HG02840 (cell line): ENCODE data around the gene MTX1.
"Not testable (repeated sequence)": the region's sequence is repeated elsewhere in the genome, so short reads cannot be mapped to it uniquely, and the experiment has no call there.

Experiments used
- ATAC-seq: cut with Tn5 transposase; IDR thresholded peaks from one replicate; pipeline ENCODE4 v1.9.1; 2021; ENCODE audit warnings: mild to moderate bottlenecking, moderate library complexity, moderate number of reproducible peaks; ENCODE audit not compliant: unreplicated experiment, low FRiP score

Gene MTX1

GRCh38 chr1:155206891-155207805 is 1.3 kb upstream of the MTX1 start:
- no peak for ATAC-seq

- no peak for ATAC-seq
Observed at GRCh38 chr1:155207806-155208540, 522 bp upstream of the MTX1 start, which contains the start of gene THBS3. TSS of gene THBS3 (minus strand) at chr1:155207897. CDS start at chr1:155207876, 21 bp downstream.

- no peak for ATAC-seq
Observed at GRCh38 chr1:155209312-155209721, 822 bp downstream of the MTX1 start.

- no peak for ATAC-seq
Observed at GRCh38 chr1:155210314-155211104, 2.0 kb downstream of the MTX1 start.

GRCh38 chr1:155211381-155212050 is 3.0 kb downstream of the MTX1 start:
- not testable (repeated sequence) for ATAC-seq

GRCh38 chr1:155212051-155212440 is 3.6 kb downstream of the MTX1 start:
- not testable (repeated sequence) for ATAC-seq

- ATAC-seq, result not testable (repeated sequence)
Observed at GRCh38 chr1:155214702-155215101, 6.2 kb downstream of the MTX1 start.

GRCh38 chr1:155218854-155219591 is 10.5 kb downstream of the MTX1 start:
- ATAC-seq, result no peak

- no peak for ATAC-seq
Observed at GRCh38 chr1:155219592-155220031, 11.1 kb downstream of the MTX1 start.

- not testable (repeated sequence) for ATAC-seq
Observed at GRCh38 chr1:155220211-155220965, 11.9 kb downstream of the MTX1 start.

GRCh38 chr1:155223047-155223446 is 14.6 kb downstream of the MTX1 start:
- no peak for ATAC-seq

GRCh38 chr1:155225404-155225759 is 16.9 kb downstream of the MTX1 start:
- not testable (repeated sequence) for ATAC-seq

GRCh38 chr1:155226188-155226909 is 17.9 kb downstream of the MTX1 start:
- no peak for ATAC-seq

- ATAC-seq, result no peak
Observed at GRCh38 chr1:155226910-155227260, 18.4 kb downstream of the MTX1 start.

GRCh38 chr1:155227261-155228095 is 19.0 kb downstream of the MTX1 start:
- peak; percentile 96 for ATAC-seq

GRCh38 chr1:155228096-155228427 is 19.6 kb downstream of the MTX1 start:
- ATAC-seq, result no peak

- not testable (repeated sequence) for ATAC-seq
Observed at GRCh38 chr1:155231302-155231701, 22.8 kb downstream of the MTX1 start.
